AG04449 (cell line): ENCODE measurements around the gene ELOVL7.
"Not testable (repeated sequence)": the region's sequence is repeated elsewhere in the genome, so short reads cannot be mapped to it uniquely, and the experiment has no call there.

ENCODE experiments used
- CTCF ChIA-PET: fragments of 350-600 bp; formaldehyde crosslinking; extraction: SDS; loops from one replicate; lab custom pipeline; 2021; ENCODE audit warnings: antibody characterized with exemption; lab: Yijun Ruan, JAX
- POLR2A ChIA-PET: fragments of 400-600, 350-600 bp; formaldehyde crosslinking; extraction: SDS; loops from one replicate; lab custom pipeline; 2020; ENCODE audit warnings: antibody characterized with exemption, inconsistent platforms; lab: Yijun Ruan, JAX
- DNase-seq: peaks from one replicate; pipeline ENCODE4 v3.0.0-alpha.2; 2010; ENCODE audit warnings: low read depth, low spot score
- H3K4me3 ChIP-seq: 2 replicates; pipeline ENCODE4 v1.5.1; 2011; ENCODE audit warnings: low read depth, mild to moderate bottlenecking, control low read depth, low read length
- TF ChIP-seq, protein P1 (sequence below): IDR thresholded peaks from one replicate; pipeline ENCODE4 v1.5.1; 2011; ENCODE audit warnings: mild to moderate bottlenecking, moderate library complexity, low read length, control low read depth, inconsistent platforms; ENCODE audit not compliant: insufficient read depth; ENCODE audit errors: missing control alignments

The ELOVL7 gene

GRCh38 chr5:60886158-60886557 is 42.1 kb upstream of the ELOVL7 start:
- TF ChIP-seq, protein P1, sequence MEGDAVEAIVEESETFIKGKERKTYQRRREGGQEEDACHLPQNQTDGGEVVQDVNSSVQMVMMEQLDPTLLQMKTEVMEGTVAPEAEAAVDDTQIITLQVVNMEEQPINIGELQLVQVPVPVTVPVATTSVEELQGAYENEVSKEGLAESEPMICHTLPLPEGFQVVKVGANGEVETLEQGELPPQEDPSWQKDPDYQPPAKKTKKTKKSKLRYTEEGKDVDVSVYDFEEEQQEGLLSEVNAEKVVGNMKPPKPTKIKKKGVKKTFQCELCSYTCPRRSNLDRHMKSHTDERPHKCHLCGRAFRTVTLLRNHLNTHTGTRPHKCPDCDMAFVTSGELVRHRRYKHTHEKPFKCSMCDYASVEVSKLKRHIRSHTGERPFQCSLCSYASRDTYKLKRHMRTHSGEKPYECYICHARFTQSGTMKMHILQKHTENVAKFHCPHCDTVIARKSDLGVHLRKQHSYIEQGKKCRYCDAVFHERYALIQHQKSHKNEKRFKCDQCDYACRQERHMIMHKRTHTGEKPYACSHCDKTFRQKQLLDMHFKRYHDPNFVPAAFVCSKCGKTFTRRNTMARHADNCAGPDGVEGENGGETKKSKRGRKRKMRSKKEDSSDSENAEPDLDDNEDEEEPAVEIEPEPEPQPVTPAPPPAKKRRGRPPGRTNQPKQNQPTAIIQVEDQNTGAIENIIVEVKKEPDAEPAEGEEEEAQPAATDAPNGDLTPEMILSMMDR: no peak
- POLR2A ChIA-PET: no interaction called here
- DNase-seq: no peak
- CTCF ChIA-PET: no interaction called here
- H3K4me3 ChIP-seq: no peak overlapping the region

DNA sequence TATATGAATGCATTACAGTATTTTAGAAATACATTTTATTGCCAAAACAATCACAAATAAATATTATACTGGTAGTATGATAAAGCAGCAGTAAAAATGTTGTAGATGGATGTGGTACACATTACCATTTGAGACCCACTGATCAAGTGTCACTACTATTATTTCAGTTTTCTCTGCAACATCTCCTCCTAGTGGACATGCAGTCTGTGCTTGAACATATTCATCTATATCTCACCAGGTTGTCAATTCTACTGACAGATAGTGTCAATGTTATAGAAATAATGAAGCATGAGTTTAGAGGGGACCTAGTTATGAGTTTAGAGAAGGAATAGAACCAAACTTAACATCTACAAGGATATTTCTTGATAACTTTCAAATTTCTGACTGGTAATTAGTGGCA is 39.2 kb upstream of the ELOVL7 start:
- DNase-seq: no peak
- ChIA-PET CTCF (no interaction called here), POLR2A (no interaction called here)
- TF ChIP-seq, protein P1: no peak
- H3K4me3 ChIP-seq: no peak overlapping the region

DNA sequence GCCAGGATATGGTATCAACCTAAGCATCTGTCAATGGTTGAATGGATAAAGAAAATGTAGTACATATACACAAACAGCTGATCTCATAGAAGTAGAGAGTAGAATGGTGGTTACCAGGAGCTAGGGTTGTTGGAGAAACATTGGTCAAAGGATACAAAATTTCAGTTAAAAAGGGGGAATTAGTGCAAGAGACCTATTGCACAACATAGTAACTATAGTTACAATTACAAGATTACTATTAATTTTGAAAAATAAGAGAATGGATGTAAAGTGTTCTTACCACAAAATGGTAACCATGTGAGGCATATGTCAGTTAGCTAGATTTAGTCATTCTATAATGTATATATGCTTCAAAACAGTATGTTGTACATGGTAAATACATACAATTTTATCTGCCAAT is 28.8 kb upstream of the ELOVL7 start:
- ChIA-PET CTCF (interaction anchor here (0.7 kb wide), 1 partner anchor 12 kb away, joined by 3 read pairs; no protein-coding TSS in a partner anchor), POLR2A (no interaction called here)
- H3K4me3 ChIP-seq: no peak overlapping the region
- no peak for DNase-seq
- TF ChIP-seq, protein P1: no peak

DNA sequence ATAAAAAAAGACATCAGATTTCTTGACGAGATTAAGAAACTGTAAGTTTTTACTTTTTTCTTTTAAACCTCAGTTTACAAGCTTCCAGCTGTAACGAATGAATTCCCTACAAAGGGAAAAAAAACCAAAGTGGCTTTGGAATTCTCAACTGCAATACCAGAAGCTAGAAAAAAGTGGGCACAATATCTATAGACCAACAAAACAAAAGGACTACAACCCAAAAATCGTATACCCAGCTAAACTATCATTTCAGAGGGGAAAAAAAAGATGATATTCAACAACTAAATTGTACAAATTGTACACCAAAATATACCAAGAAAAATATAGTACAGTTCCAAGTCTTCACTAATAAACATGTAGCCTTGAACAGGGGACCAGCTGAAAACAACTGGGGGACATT is 26.8 kb upstream of the ELOVL7 start:
- no peak for DNase-seq
- TF ChIP-seq, protein P1: no peak
- H3K4me3 ChIP-seq: no peak overlapping the region
- ChIA-PET CTCF (no interaction called here), POLR2A (no interaction called here)

- DNase-seq, CTCF ChIA-PET, H3K4me3 ChIP-seq, POLR2A ChIA-PET: not testable (repeated sequence)
Observed at GRCh38 chr5:60860572-60860971, 16.5 kb upstream of the ELOVL7 start.

DNA sequence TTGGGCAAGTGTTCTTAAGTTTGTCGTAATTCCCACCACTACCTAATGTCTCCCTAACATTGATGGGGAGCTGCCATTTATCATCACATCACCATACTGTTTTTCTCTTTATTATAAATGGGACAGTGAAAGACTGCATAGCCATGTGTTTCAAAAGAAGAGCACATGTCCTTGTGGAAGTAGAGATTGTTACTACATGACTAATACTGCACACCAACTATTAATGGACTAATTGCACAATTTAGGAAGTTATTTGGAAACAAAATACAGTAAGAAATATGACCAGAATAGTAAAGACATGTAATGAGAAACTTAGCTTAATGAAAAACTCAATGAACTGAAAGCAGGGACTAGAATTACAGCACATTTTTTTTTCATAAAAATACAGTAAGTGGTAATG is 12.0 kb upstream of the ELOVL7 start:
- peak; percentile 5 for DNase-seq
- ChIA-PET POLR2A (no interaction called here), CTCF (interaction anchor here (1.0 kb wide), 1 partner anchor 11 kb away, joined by 4 read pairs; no protein-coding TSS in a partner anchor)
- TF ChIP-seq, protein P1: no peak
- no peak overlapping the region for H3K4me3 ChIP-seq

DNA sequence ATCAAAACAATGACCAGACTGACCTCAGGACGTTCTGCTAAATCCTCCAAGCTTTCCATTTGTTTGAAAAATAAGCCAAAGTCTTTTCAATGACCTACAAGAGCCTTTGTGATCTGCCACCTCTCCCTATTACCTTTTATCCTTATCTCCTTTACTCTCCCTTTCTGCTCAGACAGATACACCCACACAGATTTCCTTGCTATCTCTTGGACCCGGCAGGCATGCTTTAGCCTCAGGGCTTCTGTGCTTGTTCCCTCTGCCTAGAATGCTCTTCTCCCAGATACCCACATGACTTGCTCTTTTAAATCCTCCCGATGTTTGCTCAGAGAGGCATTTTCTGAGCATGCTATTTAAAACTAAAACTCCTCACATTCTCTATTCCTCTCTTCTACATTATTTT is 8.9 kb upstream of the ELOVL7 start:
- TF ChIP-seq, protein P1: no peak
- no peak for DNase-seq
- ChIA-PET POLR2A (no interaction called here), CTCF (no interaction called here)
- no peak overlapping the region for H3K4me3 ChIP-seq
